Stimulated activated CD8-positive, alpha-beta memory T cell treated with anti-CD3 and anti-CD28 coated beads, Interleukin-4, amount 100 ng/mL, for 24 hours (primary cell): ENCODE measurements around the gene IFNGR2.
"Not testable (repeated sequence)": the region's sequence is repeated elsewhere in the genome, so short reads cannot be mapped to it uniquely, and the experiment has no call there.

Experiments used
- DNase-seq: peaks from one replicate; pipeline ENCODE4 v3.0.0-alpha.2; 2020; ENCODE audit warnings: low read depth

Gene IFNGR2

GRCh38 chr21:33437140-33437539 is 33.9 kb downstream of the IFNGR2 start:
- no peak for DNase-seq

DNA sequence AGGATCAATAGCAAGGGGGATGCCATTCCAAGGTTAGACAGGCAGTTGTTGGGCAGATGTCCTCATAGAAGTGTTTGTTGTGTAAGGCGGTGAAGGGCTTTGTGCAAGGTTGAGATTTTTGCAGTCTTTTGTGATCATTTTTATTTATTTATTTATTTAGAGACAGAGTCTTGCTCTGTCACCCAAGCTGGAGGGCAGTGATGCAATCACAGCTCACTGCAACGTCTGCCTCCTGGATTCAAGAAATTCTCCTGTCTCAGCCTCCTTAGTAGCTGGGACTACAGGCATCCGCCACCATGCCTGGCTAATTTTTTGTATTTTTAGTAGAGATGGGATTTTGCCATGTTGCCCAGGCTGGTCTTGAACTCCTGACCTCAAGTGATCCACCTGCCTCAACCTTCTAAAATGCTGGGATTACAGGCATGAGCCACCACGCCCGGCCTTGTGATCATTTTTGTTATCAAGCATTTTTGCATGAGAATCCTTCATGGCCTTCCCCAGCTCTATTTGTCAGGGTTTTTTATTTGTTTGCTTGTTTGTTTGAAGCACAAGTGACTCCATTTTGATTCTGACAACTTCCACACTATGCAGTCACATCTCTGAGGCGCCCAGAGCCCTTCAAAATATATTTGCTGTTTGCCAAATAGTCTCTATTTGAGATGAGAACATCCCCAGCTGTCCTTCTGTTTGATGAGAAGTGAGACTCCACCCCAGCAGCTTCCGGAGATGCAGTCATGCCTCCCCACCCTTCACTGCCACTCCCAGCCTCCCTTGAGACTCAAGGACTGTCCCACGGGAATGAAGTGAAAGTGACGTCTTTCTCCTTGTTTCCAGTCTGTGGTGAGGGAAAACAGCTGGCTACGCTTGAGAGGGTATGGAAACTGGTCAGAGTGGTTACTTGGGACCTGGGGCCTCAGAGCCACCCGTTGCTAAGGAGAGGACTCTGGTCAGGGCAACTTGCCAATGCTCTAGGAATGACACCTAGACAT is 38.6 kb downstream of the IFNGR2 start:
- DNase-seq: no peak

- no peak for DNase-seq
Observed at GRCh38 chr21:33443194-33443593, 40.0 kb downstream of the IFNGR2 start.

DNA sequence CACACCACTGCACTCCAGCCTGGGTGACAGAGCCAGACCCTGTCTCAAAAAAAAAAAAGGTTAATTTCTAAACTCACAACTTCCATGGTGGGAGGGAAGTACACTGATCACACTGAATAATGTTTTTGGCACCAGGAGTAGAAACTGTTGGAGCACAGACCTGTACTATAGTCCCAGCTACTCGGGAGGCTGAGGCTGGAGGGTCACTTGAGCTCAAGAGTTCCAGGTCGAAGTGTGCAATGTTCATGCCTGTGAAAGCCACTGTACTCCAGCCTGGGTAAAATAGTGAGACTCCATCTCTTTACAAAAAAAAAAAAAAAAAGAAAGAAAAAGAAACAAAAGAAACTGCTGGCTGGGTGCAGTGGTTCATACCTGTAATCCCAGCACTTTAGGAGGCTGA is 41.3 kb downstream of the IFNGR2 start:
- DNase-seq: no peak

DNA sequence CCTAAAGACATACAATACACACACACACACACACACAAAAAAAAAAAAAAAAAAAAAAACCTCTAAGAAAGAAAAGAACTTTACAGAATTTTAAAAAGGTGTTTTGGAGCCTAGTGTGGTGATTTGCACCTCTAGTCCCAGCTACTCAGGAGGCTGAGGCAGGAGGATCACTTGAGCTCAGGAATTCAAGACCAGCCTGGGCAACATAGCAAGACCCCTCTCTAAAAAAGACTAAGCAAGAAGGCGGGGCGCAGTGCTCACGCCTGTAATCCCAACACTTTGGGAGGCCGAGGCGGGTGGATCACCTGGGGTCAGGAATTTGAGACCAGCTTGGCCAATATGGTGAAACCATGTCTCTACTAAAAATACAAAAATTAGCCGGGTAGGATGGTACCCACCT is 43.4 kb downstream of the IFNGR2 start:
- not testable (repeated sequence) for DNase-seq

DNA sequence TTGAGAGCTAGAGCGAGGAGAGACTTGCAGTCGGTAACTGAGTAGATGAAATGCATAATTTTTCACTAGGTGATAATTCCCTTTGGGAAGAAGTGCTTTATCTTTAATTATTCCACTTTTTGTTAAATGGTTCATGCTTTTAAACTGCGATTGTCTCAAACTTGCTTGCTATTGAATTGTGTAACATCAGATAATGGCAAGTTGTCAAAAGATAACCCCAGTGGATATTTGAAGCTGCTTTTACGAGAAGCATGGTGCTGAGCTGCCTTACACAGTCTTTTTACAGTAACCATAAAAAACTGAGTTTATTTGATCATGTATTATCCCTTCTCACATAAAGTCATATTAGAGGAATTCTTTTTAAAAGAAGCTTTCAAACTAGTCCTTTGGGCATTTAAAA is 46.4 kb downstream of the IFNGR2 start:
- no peak for DNase-seq

- no peak for DNase-seq
Observed at GRCh38 chr21:33451634-33452071, 48.4 kb downstream of the IFNGR2 start.

GRCh38 chr21:33452362-33452761 is 49.1 kb downstream of the IFNGR2 start:
- DNase-seq: no peak

GRCh38 chr21:33455686-33456446 is 52.7 kb downstream of the IFNGR2 start:
- no peak for DNase-seq

- DNase-seq: no peak
Observed at GRCh38 chr21:33458861-33459260, 55.6 kb downstream of the IFNGR2 start.

- no peak for DNase-seq
Observed at GRCh38 chr21:33461538-33462250, 58.5 kb downstream of the IFNGR2 start.

DNA sequence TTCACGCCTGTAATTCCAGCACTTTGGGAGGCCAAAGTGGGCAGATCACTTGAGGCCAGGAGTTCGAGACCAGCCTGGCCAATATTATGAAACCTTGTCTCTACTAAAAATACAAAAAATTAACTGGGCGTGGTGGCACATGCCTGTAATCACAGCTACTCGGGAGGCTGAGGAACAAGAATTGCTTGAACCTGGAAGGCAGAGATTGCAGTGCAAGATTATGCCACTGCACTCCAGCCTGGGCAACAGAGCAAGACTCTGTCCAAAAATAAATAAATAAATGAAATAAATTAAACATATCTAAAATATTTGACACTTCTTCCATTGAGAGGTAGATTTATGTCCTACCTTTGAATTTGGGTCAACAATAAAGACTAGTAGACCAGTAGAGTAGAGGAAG is 66.0 kb downstream of the IFNGR2 start:
- DNase-seq: not testable (repeated sequence)

GRCh38 chr21:33470701-33471100 is 67.5 kb downstream of the IFNGR2 start:
- no peak for DNase-seq

DNA sequence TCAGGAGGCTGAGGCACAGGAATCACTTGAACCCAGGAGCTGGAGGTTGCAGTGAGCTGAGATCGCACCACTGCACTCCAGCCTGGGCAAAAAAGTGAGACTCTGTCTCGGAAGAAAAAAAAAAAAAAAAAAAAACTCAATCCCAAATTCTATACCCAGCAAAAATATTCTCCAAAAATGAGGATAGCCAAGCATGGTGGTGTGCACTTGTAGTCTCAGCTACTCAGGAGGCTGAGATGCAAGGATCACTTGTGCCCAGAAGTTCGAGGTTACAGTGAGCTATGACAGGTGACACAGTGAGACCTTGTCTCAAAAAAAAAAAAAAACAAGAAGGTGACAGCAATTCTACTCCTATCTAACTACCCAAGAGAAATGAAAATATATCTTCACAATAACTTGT is 70.1 kb downstream of the IFNGR2 start:
- no peak for DNase-seq

GRCh38 chr21:33477066-33477465 is 73.9 kb downstream of the IFNGR2 start:
- DNase-seq: no peak

- DNase-seq: no peak
Observed at GRCh38 chr21:33478182-33478581, 75.0 kb downstream of the IFNGR2 start.

DNA sequence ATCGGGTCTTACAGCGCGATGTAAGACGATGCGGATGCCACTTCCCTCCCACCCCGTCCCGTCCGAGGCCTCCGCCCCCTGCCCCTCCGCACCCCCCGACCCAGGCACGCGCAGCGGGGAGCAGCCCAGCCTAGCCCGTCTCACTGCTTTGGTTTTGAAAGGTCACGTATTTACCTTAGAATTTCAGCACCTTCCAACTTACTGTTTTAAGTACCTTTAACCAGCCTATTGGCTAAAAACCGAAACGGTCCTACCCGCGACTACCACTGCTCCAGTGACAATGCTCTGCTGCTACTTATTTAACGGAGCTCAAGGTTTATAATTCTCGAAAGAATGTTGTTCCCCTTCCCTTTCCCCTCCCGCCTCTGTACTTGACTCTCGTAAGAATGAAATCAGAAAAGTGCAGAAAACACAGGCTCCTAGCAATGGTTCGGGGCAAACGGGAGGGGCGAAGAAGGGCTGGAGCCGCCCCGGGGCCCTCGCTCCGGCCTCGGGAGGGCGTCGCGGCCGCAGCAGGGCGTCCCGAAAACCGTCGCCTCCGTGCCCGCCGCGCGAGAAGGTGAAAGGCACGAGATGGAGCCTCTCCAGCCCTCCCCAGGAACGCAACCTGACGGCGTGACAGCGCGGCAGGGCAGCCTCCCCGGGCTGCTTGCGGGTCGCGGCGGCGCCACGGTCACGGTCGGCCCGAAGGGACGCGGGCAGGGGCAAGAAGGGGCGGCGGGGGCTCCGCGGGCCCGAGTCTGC is 75.9 kb downstream of the IFNGR2 start:
- DNase-seq: peak; percentile 32

- peak; percentile 97 for DNase-seq
Observed at GRCh38 chr21:33479679-33480480, 76.7 kb downstream of the IFNGR2 start, which contains the start of gene TMEM50B. TSS of gene TMEM50B (minus strand) at chr21:33479974. CDS start at chr21:33468885, 11,089 bp downstream.

GRCh38 chr21:33480481-33481103 is 77.4 kb downstream of the IFNGR2 start:
- no peak for DNase-seq

DNA sequence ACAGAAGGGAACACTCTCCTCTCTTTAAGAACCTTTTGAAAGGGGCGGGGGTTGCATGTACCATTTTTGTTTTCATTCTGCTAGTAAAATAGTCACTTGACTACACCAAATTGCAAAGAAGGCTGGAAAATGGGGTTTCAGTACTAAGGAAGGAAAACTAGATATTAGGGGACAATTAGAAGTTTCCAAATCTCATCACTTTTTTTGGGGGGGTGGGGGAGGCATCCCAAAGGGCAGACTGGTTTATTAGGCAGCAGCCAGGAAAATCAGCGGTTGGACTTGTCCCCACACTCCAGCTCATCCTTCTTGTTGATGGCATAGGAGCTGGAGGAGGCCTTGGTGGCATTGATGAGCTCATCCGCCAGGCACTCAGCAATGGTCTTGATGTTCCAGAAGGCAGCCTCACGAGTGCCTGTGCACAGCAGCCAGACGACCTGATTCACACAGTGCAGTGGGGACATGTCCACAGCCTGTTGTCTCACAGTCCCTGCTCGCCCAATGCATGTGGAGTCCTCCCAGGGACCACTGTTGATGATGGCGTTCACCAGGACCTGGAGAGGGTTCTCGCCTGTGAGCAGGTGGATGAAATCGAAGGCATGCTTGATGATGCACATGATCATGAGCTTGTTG is 78.2 kb downstream of the IFNGR2 start:
- no peak for DNase-seq
